B cell (primary cell): ENCODE data around the gene SCEL. TPM values are rescaled to one million over a fixed set of nuclear protein-coding genes. Genes with fewer than 3 reads are reported as not detected.

ENCODE experiments used
- ATAC-seq: fragments of 200-7000 bp; cut with Tn5 transposase; one replicate; pipeline ENCODE4 v1.10.0; 2021; ENCODE audit warnings: low read depth, mild to moderate bottlenecking, moderate number of reproducible peaks, moderate library complexity
- CTCF ChIA-PET: fragments of 350-600 bp; sonication (Branson Sonifier 250); formaldehyde crosslinking; loops from one replicate; lab custom pipeline; 2021; ENCODE audit warnings: antibody characterized with exemption, inconsistent platforms; lab: Charles Lee
- POLR2A ChIA-PET: fragments of 350-600 bp; sonication (Branson Sonifier 250); formaldehyde crosslinking; loops from one replicate; lab custom pipeline; 2021; ENCODE audit warnings: antibody characterized with exemption; lab: Charles Lee
- DNase-seq: peaks from one replicate; pipeline ENCODE4 v3.0.0; 2013
- H2AFZ ChIP-seq: 2 replicates; pipeline ENCODE4 v1.6.1; 2012; ENCODE audit warnings: mild to moderate bottlenecking, low read depth, low read length; ENCODE audit not compliant: insufficient read depth, poor library complexity, severe bottlenecking
- H3K27ac ChIP-seq, 2 donors: 1 replicate in 1 of 2; 2 replicates in 1 of 2; pipeline ENCODE4 v1.5.1; 2012 to 2013; ENCODE audit warnings: low read length in 2 of 2, mild to moderate bottlenecking in 2 of 2, moderate library complexity in 1 of 2
- H3K27me3 ChIP-seq, 4 experiments: fragments of 200-600 bp in 1 of 4; sonication (generic) in 1 of 4; replicated peaks in 1 of 4; 1 replicate in 2 of 4; 2 replicates in 2 of 4; pipeline versions ENCODE4 v1.6.1 to v1.7.0; 2013 to 2016; ENCODE audit warnings: low read length in 3 of 4, mild to moderate bottlenecking in 2 of 4, mixed read lengths in 1 of 4, moderate library complexity in 1 of 4; ENCODE audit not compliant: insufficient read depth in 4 of 4, control insufficient read depth in 3 of 4; ENCODE audit errors: control extremely low read depth in 1 of 4
- H3K36me3 ChIP-seq, 2 experiments: replicated peaks in 1 of 2; 1 replicate in 1 of 2; 2 replicates in 1 of 2; pipeline versions ENCODE4 v1.6.1 to v1.7.1; 2013; ENCODE audit warnings: low read length in 1 of 2; ENCODE audit not compliant: insufficient read depth in 2 of 2, control insufficient read depth in 1 of 2; ENCODE audit errors: control extremely low read depth in 1 of 2, extremely low read depth in 1 of 2
- H3K4me1 ChIP-seq, 2 donors: fragments of 200-600 bp in 1 of 2; sonication (generic) in 1 of 2; 1 replicate in 1 of 2; 2 replicates in 1 of 2; pipeline versions ENCODE4 v1.5.1 to v1.6.1; 2013 to 2017; ENCODE audit warnings: low read length in 2 of 2; ENCODE audit not compliant: control insufficient read depth in 2 of 2, insufficient read depth in 2 of 2
- H3K4me2 ChIP-seq: replicated peaks from 2 replicates; pipeline ENCODE3; 2012; ENCODE audit warnings: mild to moderate bottlenecking, low read depth, low read length; ENCODE audit not compliant: poor library complexity, severe bottlenecking
- H3K4me3 ChIP-seq, 5 experiments: fragments of 200-600 bp in 1 of 5; sonication (generic) in 1 of 5; 1 replicate in 3 of 5; 2 replicates in 2 of 5; pipeline versions ENCODE4 v1.5.1 to v1.7.0; 2011 to 2016; ENCODE audit warnings: low read length in 4 of 5, mild to moderate bottlenecking in 4 of 5, low read depth in 2 of 5, control low read depth in 1 of 5, moderate library complexity in 1 of 5; ENCODE audit not compliant: insufficient read depth in 1 of 5; ENCODE audit errors: control extremely low read depth in 1 of 5, extremely low read depth in 1 of 5
- H3K79me2 ChIP-seq: fragments of 200-600 bp; sonication (generic); one replicate; pipeline ENCODE4 v1.6.0; 2016; ENCODE audit warnings: low read length; ENCODE audit not compliant: control insufficient read depth, insufficient read depth
- H3K9ac ChIP-seq: fragments of 200-600 bp; sonication (generic); 2 replicates; pipeline ENCODE4 v1.6.1; 2017; ENCODE audit warnings: mild to moderate bottlenecking, low read length, moderate library complexity
- H3K9me3 ChIP-seq, 3 donors: one replicate each; pipeline versions ENCODE4 v1.6.1 to v1.7.1; 2013; ENCODE audit warnings: low read length in 2 of 3; ENCODE audit not compliant: control insufficient read depth in 2 of 3, insufficient read depth in 1 of 3; ENCODE audit errors: control extremely low read depth in 1 of 3
- H4K20me1 ChIP-seq: 2 replicates; pipeline ENCODE4 v1.6.0; 2012; ENCODE audit warnings: mild to moderate bottlenecking, low read length; ENCODE audit not compliant: insufficient read depth, control insufficient read depth, poor library complexity, severe bottlenecking
- H3K27ac Mint-ChIP-seq: one replicate; pipeline ENCODE4 v1.8.0; 2021; ENCODE audit warnings: mixed read lengths
- H3K27me3 Mint-ChIP-seq: one replicate; pipeline ENCODE4 v1.8.0; 2021; ENCODE audit warnings: mixed read lengths
- H3K4me1 Mint-ChIP-seq: one replicate; pipeline ENCODE4 v1.8.0; 2021; ENCODE audit warnings: mixed read lengths
- H3K4me3 Mint-ChIP-seq: one replicate; pipeline ENCODE4 v1.8.0; 2021; ENCODE audit warnings: mixed read lengths
- H3K9me3 Mint-ChIP-seq: one replicate; pipeline ENCODE4 v1.8.0; 2022; ENCODE audit warnings: mixed read lengths; ENCODE audit not compliant: insufficient read depth
- EZH2 ChIP-seq: IDR thresholded peaks from 2 replicates; pipeline ENCODE4 v1.6.1; 2012; ENCODE audit warnings: borderline replicate concordance, low read depth, mild to moderate bottlenecking, moderate library complexity, low read length; ENCODE audit not compliant: insufficient read depth, poor library complexity, severe bottlenecking
- WGBS: methylation state at CpG from one replicate; pipeline ENCODE4 v1.1.5; 2013; ENCODE audit warnings: missing lambda C conversion rate; ENCODE audit not compliant: insufficient coverage; 5-methylcytosine and 5-hydroxymethylcytosine counted together
- intact Hi-C: fragments of 100-400 bp; cut with micrococcal nuclease; formaldehyde crosslinking; loops from one replicate; pipeline ENCODE4 v1.10.0; 2022
- polyA plus RNA-seq: library from polyadenylated mRNA; depleted of rRNA; stranded (reverse); fragments of >200 nt; gene quantifications from 2 replicates; pipeline ENCODE4 v1.2.3, GENCODE V29; 2012
- total RNA-seq, 2 donors: library from RNA; stranded (reverse); fragments of 120-200 nt in 1 of 2; gene quantifications; 1 replicate in 1 of 2; 2 replicates in 1 of 2; pipeline versions ENCODE4 v1.2.3 to v1.2.4, GENCODE V29; 2013 to 2022
- TF ChIP-seq, protein P1 (sequence below): fragments of 200-600 bp; IDR thresholded peaks from one replicate; pipeline ENCODE4 v1.8.0; 2022; ENCODE audit warnings: antibody characterized with exemption, mild to moderate bottlenecking

Gene SCEL
- total and polyA plus RNA-seq, 2 donors (not counting 1 experiment from before 2014, with no cell fraction given): not detected

DNA sequence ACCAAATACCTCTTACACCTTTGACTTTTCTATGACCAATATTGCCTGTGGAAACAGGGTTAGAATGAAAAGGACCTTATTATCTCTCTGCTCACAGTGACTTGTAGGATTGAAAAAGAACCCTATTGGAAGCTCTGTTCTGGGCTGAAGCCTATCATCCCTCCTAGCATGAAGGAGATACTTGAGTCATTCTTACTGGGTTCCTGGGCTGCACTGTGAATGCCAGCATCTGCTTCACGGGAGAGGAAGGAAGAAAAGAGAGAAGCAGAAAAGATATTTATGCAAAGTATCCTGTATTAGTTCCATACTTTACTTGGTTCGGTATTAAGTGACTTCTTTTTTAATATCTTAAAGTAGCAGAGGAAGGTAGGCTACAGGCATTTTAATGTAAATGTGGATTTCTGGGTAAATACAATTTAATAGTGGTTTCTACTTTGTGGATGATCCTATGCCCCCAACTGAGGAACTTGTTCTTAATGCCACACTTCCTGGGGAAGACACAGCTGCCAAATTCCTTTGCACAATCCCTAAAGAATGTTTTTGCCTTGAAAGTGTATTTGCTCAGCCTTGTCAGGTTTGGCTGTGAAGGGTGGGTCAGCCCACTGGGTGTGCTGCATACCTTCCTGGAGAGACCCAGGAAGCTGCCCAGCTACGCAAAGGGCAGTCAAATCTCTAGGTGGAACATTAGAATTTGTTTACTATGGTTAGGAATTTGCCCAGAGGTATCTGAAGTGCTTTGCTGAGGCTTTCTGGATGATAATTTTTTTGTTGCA is 13.7 kb upstream of the SCEL start:
- H3K9ac ChIP-seq: no peak overlapping the region
- no peaks in the 10 kb centered on the region for H3K9me3 Mint-ChIP-seq
- CTCF ChIA-PET: interaction anchor here (1.5 kb wide), 1 partner anchor 43 kb away, joined by 4 read pairs; no protein-coding TSS in a partner anchor
- no peak overlapping the region for H3K27ac Mint-ChIP-seq
- H3K27ac ChIP-seq: no peak overlapping the region
- ATAC-seq (no peak), DNase-seq (no peak)
- H3K27me3 Mint-ChIP-seq: peaks cover 3% of the 10 kb centered on the region
- WGBS: 100% methylated on average over 1 of the region's 3 CpGs
- no peaks in the 10 kb centered on the region for H3K79me2 ChIP-seq
- intact Hi-C loops: no loop called here
- peaks cover 0 to 5% (median 0%) of the 10 kb centered on the region in 4 experiments for H3K27me3 ChIP-seq
- H3K4me3 Mint-ChIP-seq: no peak overlapping the region
- POLR2A ChIA-PET: no interaction called here
- no peak overlapping the region for H3K4me3 ChIP-seq
- no peaks in the 10 kb centered on the region for H4K20me1 ChIP-seq
- H3K4me1 Mint-ChIP-seq: peaks cover 2% of the 10 kb centered on the region
- H3K4me1 ChIP-seq: no peaks in the 10 kb centered on the region
- no peaks in the 10 kb centered on the region for H3K36me3 ChIP-seq
- H3K9me3 ChIP-seq: no peaks in the 10 kb centered on the region
- H3K4me2 ChIP-seq: no peak overlapping the region
- no peak overlapping the region for H2AFZ ChIP-seq
- TF ChIP-seq, protein P1, sequence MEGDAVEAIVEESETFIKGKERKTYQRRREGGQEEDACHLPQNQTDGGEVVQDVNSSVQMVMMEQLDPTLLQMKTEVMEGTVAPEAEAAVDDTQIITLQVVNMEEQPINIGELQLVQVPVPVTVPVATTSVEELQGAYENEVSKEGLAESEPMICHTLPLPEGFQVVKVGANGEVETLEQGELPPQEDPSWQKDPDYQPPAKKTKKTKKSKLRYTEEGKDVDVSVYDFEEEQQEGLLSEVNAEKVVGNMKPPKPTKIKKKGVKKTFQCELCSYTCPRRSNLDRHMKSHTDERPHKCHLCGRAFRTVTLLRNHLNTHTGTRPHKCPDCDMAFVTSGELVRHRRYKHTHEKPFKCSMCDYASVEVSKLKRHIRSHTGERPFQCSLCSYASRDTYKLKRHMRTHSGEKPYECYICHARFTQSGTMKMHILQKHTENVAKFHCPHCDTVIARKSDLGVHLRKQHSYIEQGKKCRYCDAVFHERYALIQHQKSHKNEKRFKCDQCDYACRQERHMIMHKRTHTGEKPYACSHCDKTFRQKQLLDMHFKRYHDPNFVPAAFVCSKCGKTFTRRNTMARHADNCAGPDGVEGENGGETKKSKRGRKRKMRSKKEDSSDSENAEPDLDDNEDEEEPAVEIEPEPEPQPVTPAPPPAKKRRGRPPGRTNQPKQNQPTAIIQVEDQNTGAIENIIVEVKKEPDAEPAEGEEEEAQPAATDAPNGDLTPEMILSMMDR: no peak
- TF ChIP-seq EZH2: no peak

DNA sequence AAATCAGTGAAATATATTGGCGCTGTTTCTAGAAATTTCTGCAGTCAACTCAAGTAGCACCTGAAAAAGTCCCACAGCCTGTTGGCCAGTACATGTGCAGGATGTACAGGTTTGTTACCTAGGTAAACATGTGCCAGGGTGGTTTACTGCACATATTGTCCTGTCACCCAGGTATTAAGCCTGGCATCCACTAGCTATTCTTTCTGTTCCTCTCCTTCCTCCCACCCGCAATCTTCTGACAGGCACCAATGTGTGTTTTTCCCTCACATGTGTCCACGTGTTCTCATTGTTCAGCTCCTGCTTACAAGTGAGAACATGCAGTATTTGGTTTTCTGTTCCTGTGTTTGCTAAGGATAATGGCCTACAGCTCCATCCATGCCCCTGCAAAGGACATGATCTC is 13.1 kb upstream of the SCEL start:
- Histone ChIP-seq H2AFZ (no peak overlapping the region), H3K79me2 (no peaks in the 10 kb centered on the region), H3K4me3 (no peak overlapping the region), H3K4me1 (no peaks in the 10 kb centered on the region), H3K36me3 (no peaks in the 10 kb centered on the region), H3K4me2 (no peak overlapping the region), H3K9me3 (no peaks in the 10 kb centered on the region), H3K27ac (no peak overlapping the region), H3K9ac (no peak overlapping the region), H3K27me3 (peaks cover 0 to 5% (median 0%) of the 10 kb centered on the region in 4 experiments), H4K20me1 (no peaks in the 10 kb centered on the region)
- Mint-ChIP-seq H3K9me3 (no peaks in the 10 kb centered on the region), H3K4me1 (peaks cover 2% of the 10 kb centered on the region), H3K27ac (no peak overlapping the region), H3K27me3 (peaks cover 10% of the 10 kb centered on the region), H3K4me3 (no peak overlapping the region)
- POLR2A ChIA-PET: no interaction called here
- WGBS: 100% methylated on average over 2 of the region's 3 CpGs
- no peak for DNase-seq
- no peak for TF ChIP-seq EZH2
- TF ChIP-seq, protein P1: no peak
- ATAC-seq: no peak
- intact Hi-C loops: no loop called here
- CTCF ChIA-PET: interaction anchor here (1.1 to 1.5 kb wide), 2 partner anchors 30 to 43 kb away, joined by 3 to 4 read pairs; no protein-coding TSS in a partner anchor
